ENCODE measurements around the gene HSPA1L.

HSPA1L gene

GRCh38 chr6:31765910-31766794 lies 48.9 kb downstream of the HSPA1L start:
- peak; percentile 21 for DNase-seq (ENCODE audit: low read depth, low spot score)

GRCh38 chr6:31765559-31765909 lies 49.5 kb downstream of the HSPA1L start:
- DNase-seq (ENCODE audit: low read depth, low spot score), result no peak

GRCh38 chr6:31764198-31764597 lies 50.9 kb downstream of the HSPA1L start:
- no peak for DNase-seq (ENCODE audit: low read depth, low spot score)

- DNase-seq (ENCODE audit: low read depth, low spot score), result peak; percentile 66
Measured at GRCh38 chr6:31763619-31763940, 51.5 kb downstream of the HSPA1L start.

GRCh38 chr6:31762878-31763618 lies 52.0 kb downstream of the HSPA1L start:
- DNase-seq (ENCODE audit: low read depth, low spot score), result no peak

- no peak for DNase-seq (ENCODE audit: low read depth, low spot score)
Measured at GRCh38 chr6:31762356-31762755, 52.7 kb downstream of the HSPA1L start, which contains the start of gene SAPCD1. TSS of gene SAPCD1 (plus strand) at chr6:31762656. CDS start at chr6:31763055, 399 bp downstream.

- DNase-seq (ENCODE audit: low read depth, low spot score), result no peak
Measured at GRCh38 chr6:31761343-31761742, 53.7 kb downstream of the HSPA1L start.

- DNase-seq (ENCODE audit: low read depth, low spot score), result no peak
Measured at GRCh38 chr6:31760790-31761189, 54.3 kb downstream of the HSPA1L start.
